HEK293 (cell line): ENCODE data around the gene WDR13.

ENCODE experiments used
- AEBP2 ChIP-seq: fragments of 450-650 bp; formaldehyde crosslinking; IDR thresholded peaks from 2 replicates; pipeline ENCODE4 v1.5.1; 2016; ENCODE audit warnings: missing biosample characterization, missing genetic modification characterization, borderline replicate concordance
- ATF2 ChIP-seq: fragments of 450-650 bp; formaldehyde crosslinking; IDR thresholded peaks from 2 replicates; pipeline ENCODE4 v1.5.1; 2016; ENCODE audit warnings: missing biosample characterization, missing genetic modification characterization, low read depth
- CTCF ChIP-seq: fragments of 450-650 bp; formaldehyde crosslinking; IDR thresholded peaks from 2 replicates; pipeline ENCODE4 v1.5.1; 2016; ENCODE audit warnings: missing biosample characterization, missing genetic modification characterization
- HOXC10 ChIP-seq: sonication (generic); formaldehyde crosslinking; IDR thresholded peaks from 2 replicates; pipeline ENCODE4 v1.8.1; 2023; ENCODE audit warnings: mild to moderate bottlenecking, missing genetic modification reagents
- KLF16 ChIP-seq: fragments of 450-650 bp; formaldehyde crosslinking; IDR thresholded peaks from 2 replicates; pipeline ENCODE4 v1.5.1; 2017; ENCODE audit warnings: missing biosample characterization, missing genetic modification characterization
- MZF1 ChIP-seq: fragments of 450-650 bp; formaldehyde crosslinking; IDR thresholded peaks from 2 replicates; pipeline ENCODE4 v1.5.1; 2017; ENCODE audit warnings: missing biosample characterization, missing genetic modification characterization, borderline replicate concordance
- SP7 ChIP-seq: fragments of 450-650 bp; formaldehyde crosslinking; IDR thresholded peaks from 2 replicates; pipeline ENCODE4 v1.5.1; 2016; ENCODE audit warnings: missing biosample characterization, missing genetic modification characterization
- TSHZ1 ChIP-seq: fragments of 450-650 bp; formaldehyde crosslinking; IDR thresholded peaks from 2 replicates; pipeline ENCODE4 v1.5.1; 2016; ENCODE audit warnings: missing biosample characterization, missing genetic modification characterization, borderline replicate concordance
- ZBTB20 ChIP-seq: fragments of 450-650 bp; formaldehyde crosslinking; IDR thresholded peaks from 2 replicates; pipeline ENCODE4 v1.5.1; 2016; ENCODE audit warnings: missing biosample characterization, missing genetic modification characterization
- ZBTB6 ChIP-seq: fragments of 450-650 bp; formaldehyde crosslinking; IDR thresholded peaks from 2 replicates; pipeline ENCODE4 v1.5.1; 2017; ENCODE audit warnings: missing biosample characterization, missing genetic modification characterization
- ZNF157 ChIP-seq: fragments of 450-650 bp; formaldehyde crosslinking; IDR thresholded peaks from 2 replicates; pipeline ENCODE4 v1.5.1; 2016; ENCODE audit warnings: missing biosample characterization, missing genetic modification characterization
- ZNF16 ChIP-seq: fragments of 450-650 bp; formaldehyde crosslinking; IDR thresholded peaks from 2 replicates; pipeline ENCODE4 v1.5.1; 2016; ENCODE audit warnings: low read depth, missing biosample characterization, missing genetic modification characterization
- ZNF341 ChIP-seq: fragments of 450-650 bp; formaldehyde crosslinking; IDR thresholded peaks from 2 replicates; pipeline ENCODE4; 2016; ENCODE audit warnings: low read depth, missing biosample characterization, missing genetic modification characterization
- ZNF354C ChIP-seq: fragments of 450-650 bp; formaldehyde crosslinking; IDR thresholded peaks from 2 replicates; pipeline ENCODE4 v1.5.1; 2016; ENCODE audit warnings: missing biosample characterization, missing genetic modification characterization, low read depth, borderline replicate concordance
- ZNF362 ChIP-seq: fragments of 450-650 bp; formaldehyde crosslinking; IDR thresholded peaks from 2 replicates; pipeline ENCODE4 v1.5.1; 2016; ENCODE audit warnings: missing biosample characterization, missing genetic modification characterization
- ZNF426 ChIP-seq: fragments of 450-650 bp; formaldehyde crosslinking; IDR thresholded peaks from 2 replicates; pipeline ENCODE4 v1.5.1; 2017; ENCODE audit warnings: missing biosample characterization, missing genetic modification characterization, mild to moderate bottlenecking, inconsistent platforms, moderate library complexity
- ZNF529 ChIP-seq: fragments of 450-650 bp; formaldehyde crosslinking; IDR thresholded peaks from 2 replicates; pipeline ENCODE4 v1.5.1; 2017; ENCODE audit warnings: missing genetic modification characterization, missing biosample characterization; ENCODE audit not compliant: insufficient replicate concordance
- ZNF600 ChIP-seq: fragments of 450-650 bp; formaldehyde crosslinking; IDR thresholded peaks from 2 replicates; pipeline ENCODE4 v1.5.1; 2016; ENCODE audit warnings: missing biosample characterization, missing genetic modification characterization
- ZNF629 ChIP-seq: fragments of 450-650 bp; formaldehyde crosslinking; IDR thresholded peaks from 2 replicates; pipeline ENCODE4 v1.5.1; 2017; ENCODE audit warnings: missing biosample characterization, missing genetic modification characterization
- ZNF639 ChIP-seq: fragments of 450-650 bp; formaldehyde crosslinking; IDR thresholded peaks from 2 replicates; pipeline ENCODE4 v1.5.1; 2016; ENCODE audit warnings: missing biosample characterization, missing genetic modification characterization
- ZNF785 ChIP-seq: fragments of 450-650 bp; formaldehyde crosslinking; IDR thresholded peaks from 2 replicates; pipeline ENCODE4 v1.5.1; 2016; ENCODE audit warnings: missing biosample characterization, missing genetic modification characterization
- TF ChIP-seq, protein P1 (sequence below): fragments of 450-650 bp; formaldehyde crosslinking; conservative IDR thresholded peaks from 2 replicates; pipeline ENCODE4 v1.5.1; 2016; ENCODE audit warnings: low read depth, missing biosample characterization, missing genetic modification characterization
- TF ChIP-seq, protein P2 (sequence below): IDR thresholded peaks from 2 replicates; pipeline ENCODE4 v1.6.1; 2011; ENCODE audit warnings: mild to moderate bottlenecking, low read depth, low read length, borderline replicate concordance

The WDR13 gene

DNA sequence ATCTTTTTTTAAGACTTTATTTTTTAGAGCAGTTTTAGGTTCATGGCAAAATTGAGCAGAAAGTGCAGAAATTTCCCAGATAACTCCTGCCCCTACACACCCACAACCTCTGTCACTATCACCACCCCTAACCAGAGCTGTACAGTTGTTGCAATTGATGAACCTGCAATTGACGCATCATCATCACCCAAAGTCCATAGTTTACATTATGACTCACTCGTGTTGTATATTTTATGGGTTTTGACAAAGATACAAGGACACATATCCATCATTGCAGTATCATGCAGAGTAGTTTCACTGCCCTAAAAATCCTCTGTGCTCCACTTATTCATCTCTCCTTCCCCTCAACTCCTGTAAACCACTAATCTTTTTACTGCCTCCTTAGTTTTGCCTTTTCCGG lies 51.8 kb downstream of the WDR13 start (continued):
- TF ChIP-seq, protein P1, sequence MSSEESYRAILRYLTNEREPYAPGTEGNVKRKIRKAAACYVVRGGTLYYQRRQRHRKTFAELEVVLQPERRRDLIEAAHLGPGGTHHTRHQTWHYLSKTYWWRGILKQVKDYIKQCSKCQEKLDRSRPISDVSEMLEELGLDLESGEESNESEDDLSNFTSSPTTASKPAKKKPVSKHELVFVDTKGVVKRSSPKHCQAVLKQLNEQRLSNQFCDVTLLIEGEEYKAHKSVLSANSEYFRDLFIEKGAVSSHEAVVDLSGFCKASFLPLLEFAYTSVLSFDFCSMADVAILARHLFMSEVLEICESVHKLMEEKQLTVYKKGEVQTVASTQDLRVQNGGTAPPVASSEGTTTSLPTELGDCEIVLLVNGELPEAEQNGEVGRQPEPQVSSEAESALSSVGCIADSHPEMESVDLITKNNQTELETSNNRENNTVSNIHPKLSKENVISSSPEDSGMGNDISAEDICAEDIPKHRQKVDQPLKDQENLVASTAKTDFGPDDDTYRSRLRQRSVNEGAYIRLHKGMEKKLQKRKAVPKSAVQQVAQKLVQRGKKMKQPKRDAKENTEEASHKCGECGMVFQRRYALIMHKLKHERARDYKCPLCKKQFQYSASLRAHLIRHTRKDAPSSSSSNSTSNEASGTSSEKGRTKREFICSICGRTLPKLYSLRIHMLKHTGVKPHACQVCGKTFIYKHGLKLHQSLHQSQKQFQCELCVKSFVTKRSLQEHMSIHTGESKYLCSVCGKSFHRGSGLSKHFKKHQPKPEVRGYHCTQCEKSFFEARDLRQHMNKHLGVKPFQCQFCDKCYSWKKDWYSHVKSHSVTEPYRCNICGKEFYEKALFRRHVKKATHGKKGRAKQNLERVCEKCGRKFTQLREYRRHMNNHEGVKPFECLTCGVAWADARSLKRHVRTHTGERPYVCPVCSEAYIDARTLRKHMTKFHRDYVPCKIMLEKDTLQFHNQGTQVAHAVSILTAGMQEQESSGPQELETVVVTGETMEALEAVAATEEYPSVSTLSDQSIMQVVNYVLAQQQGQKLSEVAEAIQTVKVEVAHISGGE (tag by site-specific recombination), result no peak
- TF ChIP-seq CTCF (tag by site-specific recombination) (no peak), ZNF16 (tag by site-specific recombination) (no peak), ATF2 (no peak), ZBTB6 (tag by site-specific recombination) (no peak), ZNF341 (tag by site-specific recombination) (no peak), TSHZ1 (0 out of 2 replicates have a peak, but pooled peaks have one; percentile 25), HOXC10 (CRISPR knock-in tag) (no peak), SP7 (tag by site-specific recombination) (peak; percentile 36; the same call in 1 of the 2 replicates), MZF1 (tag by site-specific recombination) (no peak), ZNF354C (tag by site-specific recombination) (no peak), AEBP2 (no peak), ZNF157 (no peak), ZNF785 (no peak), ZNF529 (tag by site-specific recombination) (no peak), ZNF600 (tag by site-specific recombination) (peak; percentile 74; the same call in 1 of the 2 replicates), ZNF639 (tag by site-specific recombination) (no peak), ZNF362 (tag by site-specific recombination) (no peak), ZNF629 (tag by site-specific recombination) (peak; percentile 52), KLF16 (no peak), ZBTB20 (tag by site-specific recombination) (no peak), ZNF426 (tag by site-specific recombination) (no peak)
- TF ChIP-seq, protein P2, sequence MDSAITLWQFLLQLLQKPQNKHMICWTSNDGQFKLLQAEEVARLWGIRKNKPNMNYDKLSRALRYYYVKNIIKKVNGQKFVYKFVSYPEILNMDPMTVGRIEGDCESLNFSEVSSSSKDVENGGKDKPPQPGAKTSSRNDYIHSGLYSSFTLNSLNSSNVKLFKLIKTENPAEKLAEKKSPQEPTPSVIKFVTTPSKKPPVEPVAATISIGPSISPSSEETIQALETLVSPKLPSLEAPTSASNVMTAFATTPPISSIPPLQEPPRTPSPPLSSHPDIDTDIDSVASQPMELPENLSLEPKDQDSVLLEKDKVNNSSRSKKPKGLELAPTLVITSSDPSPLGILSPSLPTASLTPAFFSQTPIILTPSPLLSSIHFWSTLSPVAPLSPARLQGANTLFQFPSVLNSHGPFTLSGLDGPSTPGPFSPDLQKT, result no peak
